ENCODE measurements around the gene JOSD2.

- TF ChIP-seq RCOR1 (IDR thresholded peaks at IDR 0.05; ENCODE audit: borderline replicate concordance in 1 of 2, low read depth in 2 of 2, low read length in 2 of 2), result no peak
- TF ChIP-seq, protein P1, sequence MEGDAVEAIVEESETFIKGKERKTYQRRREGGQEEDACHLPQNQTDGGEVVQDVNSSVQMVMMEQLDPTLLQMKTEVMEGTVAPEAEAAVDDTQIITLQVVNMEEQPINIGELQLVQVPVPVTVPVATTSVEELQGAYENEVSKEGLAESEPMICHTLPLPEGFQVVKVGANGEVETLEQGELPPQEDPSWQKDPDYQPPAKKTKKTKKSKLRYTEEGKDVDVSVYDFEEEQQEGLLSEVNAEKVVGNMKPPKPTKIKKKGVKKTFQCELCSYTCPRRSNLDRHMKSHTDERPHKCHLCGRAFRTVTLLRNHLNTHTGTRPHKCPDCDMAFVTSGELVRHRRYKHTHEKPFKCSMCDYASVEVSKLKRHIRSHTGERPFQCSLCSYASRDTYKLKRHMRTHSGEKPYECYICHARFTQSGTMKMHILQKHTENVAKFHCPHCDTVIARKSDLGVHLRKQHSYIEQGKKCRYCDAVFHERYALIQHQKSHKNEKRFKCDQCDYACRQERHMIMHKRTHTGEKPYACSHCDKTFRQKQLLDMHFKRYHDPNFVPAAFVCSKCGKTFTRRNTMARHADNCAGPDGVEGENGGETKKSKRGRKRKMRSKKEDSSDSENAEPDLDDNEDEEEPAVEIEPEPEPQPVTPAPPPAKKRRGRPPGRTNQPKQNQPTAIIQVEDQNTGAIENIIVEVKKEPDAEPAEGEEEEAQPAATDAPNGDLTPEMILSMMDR (IDR thresholded peaks at IDR 0.05 in 2 of 3, conservative IDR thresholded peaks at IDR 0.05 in 1 of 3; ENCODE audit: insufficient read depth in 2 of 3, low read depth in 1 of 3, low read length in 3 of 3), result no peak
- no peak for TF ChIP-seq ZNF146 (CRISPR knock-in tag; IDR thresholded peaks at IDR 0.05; ENCODE audit: unreplicated experiment)
- TF ChIP-seq, protein P2, sequence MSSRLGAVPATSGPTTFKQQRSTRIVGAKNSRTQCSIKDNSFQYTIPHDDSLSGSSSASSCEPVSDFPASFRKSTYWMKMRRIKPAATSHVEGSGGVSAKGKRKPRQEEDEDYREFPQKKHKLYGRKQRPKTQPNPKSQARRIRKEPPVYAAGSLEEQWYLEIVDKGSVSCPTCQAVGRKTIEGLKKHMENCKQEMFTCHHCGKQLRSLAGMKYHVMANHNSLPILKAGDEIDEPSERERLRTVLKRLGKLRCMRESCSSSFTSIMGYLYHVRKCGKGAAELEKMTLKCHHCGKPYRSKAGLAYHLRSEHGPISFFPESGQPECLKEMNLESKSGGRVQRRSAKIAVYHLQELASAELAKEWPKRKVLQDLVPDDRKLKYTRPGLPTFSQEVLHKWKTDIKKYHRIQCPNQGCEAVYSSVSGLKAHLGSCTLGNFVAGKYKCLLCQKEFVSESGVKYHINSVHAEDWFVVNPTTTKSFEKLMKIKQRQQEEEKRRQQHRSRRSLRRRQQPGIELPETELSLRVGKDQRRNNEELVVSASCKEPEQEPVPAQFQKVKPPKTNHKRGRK (tag; IDR thresholded peaks at IDR 0.05), result no peak
- no peak for TF ChIP-seq MEF2A (IDR thresholded peaks at IDR 0.05; ENCODE audit: control insufficient read depth, low read depth, low read length)
- TF ChIP-seq BCLAF1 (IDR thresholded peaks at IDR 0.05; ENCODE audit: borderline replicate concordance in 1 of 2, control insufficient read depth in 1 of 2, low read depth in 2 of 2, low read length in 1 of 2), result no peak
- no peak for TF ChIP-seq POLR3A (IDR thresholded peaks at IDR 0.05; ENCODE audit: borderline replicate concordance, extremely low read depth, insufficient read depth, insufficient read length)
- no peak for TF ChIP-seq KDM1A (IDR thresholded peaks at IDR 0.05)
- no peak for TF ChIP-seq MTA1 (IDR thresholded peaks at IDR 0.05; ENCODE audit: borderline replicate concordance)
Measured at GRCh38 chr19:50512112-50512998, 1.4 kb upstream of the JOSD2 start.
